Parathyroid adenoma (tissue), 2 donors: Measurements from ENCODE around the gene NLRP3.

Experiments
- H2AFZ ChIP-seq: fragments of 300-600 bp; sonication (generic); one replicate; pipeline ENCODE4 v1.7.0; 2017; ENCODE audit warnings: antibody characterized with exemption, mild to moderate bottlenecking
- H3K27ac ChIP-seq: fragments of 300-600 bp; sonication (generic); one replicate; pipeline ENCODE4 v1.7.0; 2017
- H3K27me3 ChIP-seq: fragments of 300-600 bp; sonication (generic); one replicate; pipeline ENCODE4 v1.7.0; 2017; ENCODE audit warnings: low read length; ENCODE audit not compliant: control insufficient read depth, insufficient read depth
- H3K36me3 ChIP-seq: fragments of 300-600 bp; sonication (generic); one replicate; pipeline ENCODE4 v1.7.0; 2017; ENCODE audit warnings: low read length; ENCODE audit not compliant: control insufficient read depth, insufficient read depth
- H3K4me1 ChIP-seq: fragments of 300-600 bp; sonication (generic); one replicate; pipeline ENCODE4 v1.7.0; 2017; ENCODE audit warnings: control low read depth
- H3K4me2 ChIP-seq: fragments of 300-600 bp; sonication (generic); one replicate; pipeline ENCODE4 v1.7.0; 2017; ENCODE audit warnings: low read length
- H3K4me3 ChIP-seq: fragments of 300-600 bp; sonication (generic); one replicate; pipeline ENCODE4 v1.7.0; 2017; ENCODE audit warnings: low read depth, low read length
- H3K79me2 ChIP-seq: fragments of 300-600 bp; sonication (generic); one replicate; pipeline ENCODE4 v1.7.0; 2017; ENCODE audit warnings: control low read depth
- H3K9ac ChIP-seq: fragments of 300-600 bp; sonication (generic); one replicate; pipeline ENCODE4 v1.7.0; 2017; ENCODE audit warnings: mild to moderate bottlenecking
- H3K9me3 ChIP-seq: fragments of 300-600 bp; sonication (generic); one replicate; pipeline ENCODE4 v1.7.0; 2017; ENCODE audit warnings: low read length; ENCODE audit not compliant: control insufficient read depth
- CTCF ChIP-seq: fragments of 300-600 bp; sonication (generic); IDR thresholded peaks from one replicate; pipeline ENCODE4 v1.7.0; 2017; ENCODE audit warnings: antibody characterized with exemption, mild to moderate bottlenecking
- donor health status: primary hyperparathyroidism.

The NLRP3 gene

GRCh38 chr1:247437551-247438505 is 21.9 kb downstream of the NLRP3 start:
- no peak overlapping the region for H3K27ac ChIP-seq
- H2AFZ ChIP-seq = no peak overlapping the region
- no peak overlapping the region for H3K4me3 ChIP-seq
- TF ChIP-seq CTCF = no peak
- H3K4me1 ChIP-seq = no peaks in the 10 kb centered on the region
- H3K36me3 ChIP-seq = no peaks in the 10 kb centered on the region
- no peak overlapping the region for H3K9ac ChIP-seq
- no peaks in the 10 kb centered on the region for H3K27me3 ChIP-seq
- no peaks in the 10 kb centered on the region for H3K79me2 ChIP-seq
- no peak overlapping the region for H3K4me2 ChIP-seq
- H3K9me3 ChIP-seq = no peaks in the 10 kb centered on the region

GRCh38 chr1:247440001-247440620 is 24.1 kb downstream of the NLRP3 start:
- no peaks in the 10 kb centered on the region for H3K4me1 ChIP-seq
- H3K36me3 ChIP-seq = no peaks in the 10 kb centered on the region
- no peaks in the 10 kb centered on the region for H3K27me3 ChIP-seq
- TF ChIP-seq CTCF = no peak
- no peak overlapping the region for H3K4me2 ChIP-seq
- H3K79me2 ChIP-seq = no peaks in the 10 kb centered on the region
- H2AFZ ChIP-seq = no peak overlapping the region
- no peak overlapping the region for H3K27ac ChIP-seq
- no peaks in the 10 kb centered on the region for H3K9me3 ChIP-seq
- no peak overlapping the region for H3K4me3 ChIP-seq
- no peak overlapping the region for H3K9ac ChIP-seq

- no peak overlapping the region for H3K9ac ChIP-seq
- no peaks in the 10 kb centered on the region for H3K36me3 ChIP-seq
- no peak for TF ChIP-seq CTCF
- no peak overlapping the region for H2AFZ ChIP-seq
- no peaks in the 10 kb centered on the region for H3K4me1 ChIP-seq
- no peaks in the 10 kb centered on the region for H3K27me3 ChIP-seq
- no peak overlapping the region for H3K27ac ChIP-seq
- H3K9me3 ChIP-seq = no peaks in the 10 kb centered on the region
- H3K79me2 ChIP-seq = no peaks in the 10 kb centered on the region
- no peak overlapping the region for H3K4me2 ChIP-seq
- no peak overlapping the region for H3K4me3 ChIP-seq
Observed at GRCh38 chr1:247441606-247442005, 25.6 kb downstream of the NLRP3 start.

- H3K9me3 ChIP-seq = no peaks in the 10 kb centered on the region
- no peaks in the 10 kb centered on the region for H3K36me3 ChIP-seq
- no peak overlapping the region for H3K27ac ChIP-seq
- H3K27me3 ChIP-seq = no peaks in the 10 kb centered on the region
- H3K4me2 ChIP-seq = no peak overlapping the region
- no peaks in the 10 kb centered on the region for H3K4me1 ChIP-seq
- TF ChIP-seq CTCF = no peak
- no peak overlapping the region for H3K4me3 ChIP-seq
- no peak overlapping the region for H3K9ac ChIP-seq
- no peak overlapping the region for H2AFZ ChIP-seq
- H3K79me2 ChIP-seq = no peaks in the 10 kb centered on the region
Observed at GRCh38 chr1:247442164-247442563, 26.2 kb downstream of the NLRP3 start.
